NCI-H345 (cell line): ENCODE measurements around the gene ADGRV1.
"Not testable (repeated sequence)": the region's sequence is repeated elsewhere in the genome, so short reads cannot be mapped to it uniquely, and the experiment has no call there.

ENCODE experiments used
- DNase-seq: peaks from one replicate; lab custom pipeline; 2025; lab: John Stamatoyannopoulos, UW

ADGRV1 gene

DNA sequence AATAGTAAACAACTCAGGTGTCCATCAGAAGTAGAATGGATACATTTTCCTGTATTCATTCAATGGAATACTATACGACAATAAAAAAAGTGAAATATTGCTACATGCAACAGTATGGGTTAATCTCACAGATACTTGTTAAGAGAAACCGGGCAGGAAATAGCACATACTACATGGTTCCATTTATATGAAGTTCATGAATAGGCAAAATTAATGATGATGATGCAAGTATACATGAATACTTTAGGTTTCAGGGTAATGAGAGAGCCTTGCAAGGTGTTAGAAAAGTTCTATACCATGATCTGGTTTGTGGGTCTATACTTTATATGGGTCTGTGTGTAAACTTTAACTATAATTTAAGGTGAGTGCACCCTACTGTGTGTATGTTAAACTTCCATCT is 390.4 kb downstream of the ADGRV1 start:
- no peak for DNase-seq

- DNase-seq = no peak
Measured at GRCh38 chr5:90949469-90950358, 391.1 kb downstream of the ADGRV1 start.

- DNase-seq = no peak
Measured at GRCh38 chr5:90955001-90955635, 396.5 kb downstream of the ADGRV1 start.

- DNase-seq = no peak
Measured at GRCh38 chr5:90956511-90957097, 398.0 kb downstream of the ADGRV1 start.

- no peak for DNase-seq
Measured at GRCh38 chr5:90957906-90958305, 399.3 kb downstream of the ADGRV1 start.

DNA sequence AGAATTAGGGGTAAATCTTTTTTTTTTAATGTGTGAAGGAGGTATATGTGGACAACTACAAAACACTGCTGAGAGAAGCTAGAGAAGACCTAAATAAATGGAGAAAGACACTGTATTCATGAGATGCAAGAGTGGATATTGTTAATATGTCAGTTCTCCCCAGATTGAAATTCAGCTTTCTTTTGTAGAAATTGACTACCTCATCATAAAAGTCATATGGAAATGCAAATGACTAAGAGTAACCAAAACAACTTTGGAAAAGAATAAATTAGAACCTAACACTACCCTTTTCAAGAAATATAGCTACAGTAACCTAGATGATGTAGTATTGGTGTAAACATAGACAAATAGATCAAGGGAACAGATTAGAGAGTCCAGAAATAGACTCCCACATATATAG is 400.7 kb downstream of the ADGRV1 start:
- DNase-seq = no peak

DNA sequence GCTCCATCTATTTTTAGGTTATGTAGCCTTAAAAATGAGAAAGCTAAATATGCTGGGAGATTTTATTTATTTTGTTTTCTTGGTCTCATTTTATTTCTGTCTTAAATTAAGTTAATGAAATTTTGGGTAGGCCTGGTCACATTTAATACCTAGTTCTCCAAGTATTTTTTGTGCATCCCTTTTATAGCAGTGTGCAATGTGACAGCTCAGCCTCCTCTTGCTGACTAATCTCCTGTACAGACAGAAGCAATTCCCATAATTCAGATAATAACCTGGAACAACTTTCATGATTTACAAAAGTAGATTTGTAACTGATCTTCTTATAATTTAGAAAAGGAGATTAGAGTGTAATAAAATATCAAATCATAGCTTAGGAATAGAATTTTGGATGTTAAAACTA is 403.9 kb downstream of the ADGRV1 start:
- no peak for DNase-seq

DNA sequence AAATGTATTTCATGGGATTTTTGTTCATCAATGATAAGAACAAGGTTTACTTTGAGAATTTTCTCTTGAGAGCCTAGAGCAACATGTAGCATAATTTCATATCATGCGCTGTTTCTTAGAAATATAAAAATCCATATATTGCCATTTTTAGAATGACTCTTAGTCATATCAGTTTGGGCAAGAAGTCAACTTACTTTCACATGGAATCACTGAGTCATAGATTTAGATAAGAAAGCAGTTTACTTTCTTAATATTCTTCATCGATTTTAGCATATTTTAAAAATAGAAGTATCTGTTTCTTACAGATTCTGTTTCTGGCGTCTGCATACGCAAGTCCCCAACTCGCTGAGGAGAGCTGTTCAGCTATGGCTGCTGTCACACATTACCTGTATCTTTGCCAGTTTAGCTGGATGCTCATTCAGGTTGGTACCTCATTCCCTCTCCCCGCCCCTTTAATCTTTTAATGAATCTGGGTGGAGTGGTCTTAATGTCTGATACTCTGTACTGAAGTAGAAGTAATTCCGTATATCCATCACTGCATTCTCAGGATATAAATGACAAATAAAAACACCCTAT is 406.6 kb downstream of the ADGRV1 start:
- DNase-seq = no peak

GRCh38 chr5:90967443-90967842 is 408.8 kb downstream of the ADGRV1 start:
- no peak for DNase-seq

DNA sequence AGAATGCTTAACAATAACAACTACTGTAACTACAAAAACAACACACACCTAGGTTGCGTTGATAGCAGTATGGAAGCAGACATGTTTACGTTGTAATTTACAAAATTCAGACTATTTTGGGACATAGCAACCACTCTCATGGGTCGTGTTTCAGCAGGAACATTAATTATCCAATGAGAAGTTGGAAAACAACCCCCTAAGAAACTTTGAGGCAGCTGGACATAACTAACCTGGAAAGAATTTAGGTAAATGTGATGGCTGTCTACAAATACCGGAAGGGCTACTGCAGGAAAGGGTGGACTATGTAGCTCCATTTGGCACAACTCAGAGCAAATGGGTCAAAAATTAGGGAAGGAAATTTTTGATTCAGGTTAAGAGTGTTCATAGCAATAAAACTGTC is 409.3 kb downstream of the ADGRV1 start:
- DNase-seq = no peak

DNA sequence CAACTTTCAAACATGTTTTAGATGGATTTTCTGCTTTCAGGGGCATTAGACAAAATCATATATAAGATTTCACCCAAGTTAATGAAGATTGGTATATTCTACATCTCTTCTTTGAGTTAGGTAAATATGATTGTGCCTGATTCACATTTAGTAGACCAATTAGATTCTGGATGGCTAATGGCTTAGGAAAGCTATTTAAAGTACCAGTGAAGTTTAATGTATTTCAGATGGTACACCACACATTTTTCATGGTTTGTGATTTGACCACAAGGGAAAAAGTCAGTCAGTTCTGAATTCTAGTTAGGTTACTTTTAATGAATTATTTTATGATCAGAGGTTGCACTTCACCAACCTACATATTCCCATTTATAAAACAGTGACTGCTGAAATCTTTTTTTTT is 409.7 kb downstream of the ADGRV1 start:
- DNase-seq = no peak

DNA sequence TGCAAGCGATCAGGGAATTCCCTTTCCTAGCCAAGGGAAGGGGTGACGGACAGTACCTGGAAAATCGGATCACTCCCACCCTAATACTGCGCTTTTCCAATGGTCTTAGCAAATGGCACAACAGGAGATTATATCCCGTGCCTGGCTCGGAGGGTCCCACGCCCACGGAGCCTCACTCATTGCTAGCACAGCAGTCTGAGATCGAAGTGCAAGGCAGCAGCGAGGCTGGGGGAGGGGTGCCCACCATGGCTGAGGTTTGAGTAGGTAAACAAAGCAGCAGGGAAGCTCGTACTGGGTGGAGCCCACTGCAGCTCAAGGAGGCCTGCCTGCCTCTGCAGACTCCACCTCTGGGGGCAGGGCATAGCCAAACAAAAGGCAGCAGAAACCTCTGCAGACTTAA is 411.3 kb downstream of the ADGRV1 start:
- DNase-seq = not testable (repeated sequence)

DNA sequence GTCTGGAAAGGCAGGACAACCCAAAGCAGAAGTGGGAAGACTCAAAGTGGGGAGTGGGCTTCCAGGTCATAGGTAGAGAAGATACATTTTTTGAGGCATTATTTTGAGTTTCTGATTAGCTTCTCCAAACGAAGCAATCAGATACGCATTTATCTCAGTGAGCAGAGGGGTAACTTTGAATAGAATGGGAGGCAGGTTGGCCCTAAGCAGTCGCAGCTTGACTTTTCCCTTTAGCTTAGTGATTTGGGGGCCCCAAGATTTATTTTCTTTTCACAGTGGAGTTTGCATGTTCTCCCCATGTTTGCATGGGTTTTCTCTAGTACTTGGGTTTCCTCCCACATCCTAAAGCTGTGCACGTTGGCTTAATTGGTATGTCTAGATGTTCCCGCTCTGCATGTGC is 422.6 kb downstream of the ADGRV1 start:
- no peak for DNase-seq

- DNase-seq = no peak
Measured at GRCh38 chr5:90981821-90982220, 423.2 kb downstream of the ADGRV1 start.

DNA sequence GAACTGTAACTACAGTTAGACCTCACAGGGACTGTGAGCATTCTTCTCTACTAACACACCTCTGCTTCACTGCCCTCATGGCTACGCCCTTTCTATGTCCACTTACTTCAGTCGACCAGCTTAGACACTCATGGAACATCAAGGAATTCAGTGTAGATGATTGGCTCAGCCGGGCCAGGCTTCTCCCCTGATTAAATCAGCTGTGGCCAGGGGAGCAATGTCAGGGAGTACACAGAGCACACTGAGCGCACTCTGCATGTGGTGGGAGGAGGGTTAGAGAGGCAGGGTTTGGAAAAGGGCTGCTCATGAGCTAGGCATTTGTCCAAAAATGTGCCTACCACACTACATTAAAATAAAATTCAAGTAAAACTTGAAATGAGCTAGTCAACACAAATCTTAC is 424.0 kb downstream of the ADGRV1 start:
- no peak for DNase-seq

DNA sequence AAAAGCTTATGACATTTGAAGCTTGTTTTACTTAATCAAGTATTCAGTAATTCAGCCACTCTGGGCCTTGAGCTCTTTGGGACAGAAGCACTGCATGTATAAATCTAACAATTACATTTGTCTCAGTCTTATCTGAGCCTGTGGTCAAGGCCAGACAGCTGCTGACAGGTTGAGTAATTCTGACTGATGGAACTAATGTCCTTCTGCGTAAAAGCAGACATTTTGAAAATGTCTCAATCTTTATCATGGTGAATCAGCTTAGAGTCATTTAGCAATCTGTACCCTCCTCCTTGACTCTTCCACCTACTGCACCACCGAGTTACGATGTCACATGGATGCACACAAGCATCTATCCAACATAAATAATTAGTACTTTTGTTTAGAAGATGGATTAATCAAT is 424.6 kb downstream of the ADGRV1 start:
- no peak for DNase-seq

- DNase-seq = no peak
Measured at GRCh38 chr5:90983711-90984124, 425.1 kb downstream of the ADGRV1 start.

DNA sequence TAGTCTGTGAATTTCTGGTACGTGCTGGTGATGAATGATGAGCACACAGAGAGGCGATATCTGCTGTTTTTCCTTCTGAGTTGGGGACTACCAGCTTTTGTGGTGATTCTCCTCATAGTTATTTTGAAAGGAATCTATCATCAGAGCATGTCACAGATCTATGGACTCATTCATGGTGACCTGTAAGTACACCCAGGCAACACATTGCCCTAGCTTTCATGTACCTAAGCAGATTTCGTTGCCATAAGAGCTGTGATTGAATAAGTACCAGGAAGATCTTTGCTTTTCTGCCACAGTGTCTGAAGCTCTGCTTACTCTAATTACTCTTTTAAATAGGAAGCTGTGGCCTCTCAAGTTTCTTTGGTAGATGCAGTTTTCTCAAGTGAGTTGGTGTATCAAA is 426.7 kb downstream of the ADGRV1 start:
- DNase-seq = no peak

- DNase-seq = no peak
Measured at GRCh38 chr5:90987726-90988125, 429.1 kb downstream of the ADGRV1 start.

DNA sequence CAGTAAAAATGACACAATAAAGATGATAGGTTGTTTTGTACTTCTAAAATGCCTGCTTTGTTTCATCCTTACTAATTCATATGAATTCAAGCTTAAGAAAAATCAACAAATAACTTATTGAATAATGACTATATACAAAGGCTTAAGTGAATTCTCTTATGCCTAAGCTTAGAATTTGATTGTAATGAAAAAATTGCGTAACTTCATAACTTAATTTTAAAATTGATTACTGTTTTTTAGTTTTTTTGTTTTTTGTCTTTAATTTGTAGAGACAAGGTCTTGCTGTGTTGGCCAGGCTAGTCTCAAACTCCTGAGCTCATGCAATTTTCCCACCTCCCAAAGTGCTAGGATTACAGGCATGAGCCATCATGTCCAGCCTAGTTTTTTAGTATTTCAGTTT is 432.6 kb downstream of the ADGRV1 start:
- DNase-seq = no peak

GRCh38 chr5:90994796-90995195 is 436.2 kb downstream of the ADGRV1 start:
- no peak for DNase-seq

DNA sequence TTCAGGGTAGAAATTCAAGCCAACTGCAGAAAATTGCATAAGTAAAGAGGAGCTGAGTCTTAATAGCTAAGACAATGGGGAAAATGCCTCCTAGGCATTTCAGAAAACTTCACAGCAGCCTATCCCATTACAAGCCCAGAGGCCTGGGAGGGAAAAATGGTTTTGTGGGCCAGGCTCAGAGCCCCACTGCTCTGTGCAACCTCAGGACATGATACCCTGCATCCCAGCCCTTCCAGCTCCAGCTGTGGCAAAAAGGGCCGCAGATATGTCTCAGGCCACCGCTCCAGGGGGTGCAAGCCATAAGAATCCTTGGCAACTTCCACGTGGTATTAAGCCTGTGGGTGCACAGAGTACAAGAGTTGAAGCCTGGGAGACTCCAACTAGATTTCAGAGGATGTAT is 437.5 kb downstream of the ADGRV1 start:
- no peak for DNase-seq

GRCh38 chr5:90997082-90997481 is 438.5 kb downstream of the ADGRV1 start:
- no peak for DNase-seq
